HL-60 (cell line): ENCODE data around the gene CHFR.

Source experiments
- DNase-seq, 2 experiments: peaks; one replicate each; pipeline ENCODE4 v3.0.0-alpha.2; 2010 to 2020; ENCODE audit warnings: low read depth in 1 of 2, low spot score in 1 of 2
- H3K27ac ChIP-seq: fragments of 250-450 bp; sonication (Bioruptor Pico); replicated peaks from 2 replicates; pipeline ENCODE4 v1.5.1; 2020; ENCODE audit warnings: mild to moderate bottlenecking, moderate library complexity
- H3K27me3 ChIP-seq: fragments of 250-450 bp; sonication (Bioruptor Pico); 2 replicates; pipeline ENCODE4 v1.5.1; 2021; ENCODE audit warnings: mild to moderate bottlenecking, moderate library complexity; ENCODE audit not compliant: insufficient read depth, poor library complexity, severe bottlenecking
- H3K4me3 ChIP-seq: replicated peaks from 2 replicates; pipeline ENCODE4 v1.5.1; 2011; ENCODE audit warnings: mild to moderate bottlenecking, control low read depth, low read length; ENCODE audit not compliant: insufficient read depth
- GABPA ChIP-seq: IDR thresholded peaks from 2 replicates; pipeline ENCODE4 v1.6.1; 2012; ENCODE audit warnings: low read depth
- POLR2AphosphoS5 ChIP-seq: IDR thresholded peaks from 2 replicates; pipeline ENCODE4 v1.6.1; 2012; ENCODE audit warnings: low read depth
- SPI1 ChIP-seq: IDR thresholded peaks from 2 replicates; pipeline ENCODE4 v1.6.1; 2012; ENCODE audit warnings: low read depth, mild to moderate bottlenecking, borderline replicate concordance
- TF ChIP-seq, protein P1 (sequence below): IDR thresholded peaks from 2 replicates; pipeline ENCODE4 v1.6.1; 2012; ENCODE audit warnings: low read depth; ENCODE audit not compliant: insufficient replicate concordance
- TF ChIP-seq, protein P2 (sequence below): IDR thresholded peaks from one replicate; pipeline ENCODE4 v1.5.1; 2011; ENCODE audit warnings: low read length, control low read depth, inconsistent platforms; ENCODE audit not compliant: insufficient read depth

The CHFR gene

DNA sequence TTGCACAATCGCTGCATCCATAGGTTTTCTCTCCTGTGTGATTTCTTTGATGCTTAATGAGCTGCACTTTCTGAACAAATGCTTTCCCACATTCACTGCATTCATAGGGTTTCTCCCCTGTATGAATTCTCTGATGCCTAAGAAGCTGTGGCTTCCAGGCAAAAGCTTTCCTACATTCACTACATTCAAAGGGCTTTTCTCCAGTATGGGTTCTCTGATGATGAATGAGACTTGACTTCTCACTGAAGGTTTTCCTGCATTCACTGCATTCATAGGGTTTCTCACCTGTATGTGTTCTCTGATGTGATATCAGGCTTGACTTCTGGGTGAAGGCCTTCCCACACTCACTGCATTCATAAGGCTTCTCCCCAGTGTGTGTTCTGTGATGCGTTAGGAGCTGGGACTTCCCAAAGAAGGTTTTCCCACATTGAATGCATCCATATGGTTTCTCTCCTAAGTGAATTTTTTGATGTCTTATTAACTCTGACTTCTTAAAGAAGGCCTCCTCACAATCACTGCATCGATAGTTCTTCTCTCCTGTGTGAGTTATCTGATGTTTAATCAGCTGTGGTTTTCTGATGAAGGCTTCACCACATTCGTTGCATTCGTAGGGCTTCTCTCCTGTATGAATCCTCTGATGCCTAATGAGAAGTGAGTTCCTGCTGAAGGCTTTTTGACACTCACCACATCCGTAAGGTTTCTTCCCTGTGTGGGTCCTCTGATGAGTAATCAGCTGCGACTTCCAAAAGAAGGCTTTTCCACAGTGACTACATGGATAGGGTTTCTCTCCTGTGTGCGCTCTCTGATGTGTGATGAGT, 38.4 kb upstream of the CHFR start:
- DNase-seq, result no peak
- no peaks in the 10 kb centered on the region for H3K27me3 ChIP-seq
- no peak overlapping the region for H3K27ac ChIP-seq
- H3K4me3 ChIP-seq, result no peak overlapping the region
- TF ChIP-seq GABPA, result no peak
- TF ChIP-seq, protein P1, sequence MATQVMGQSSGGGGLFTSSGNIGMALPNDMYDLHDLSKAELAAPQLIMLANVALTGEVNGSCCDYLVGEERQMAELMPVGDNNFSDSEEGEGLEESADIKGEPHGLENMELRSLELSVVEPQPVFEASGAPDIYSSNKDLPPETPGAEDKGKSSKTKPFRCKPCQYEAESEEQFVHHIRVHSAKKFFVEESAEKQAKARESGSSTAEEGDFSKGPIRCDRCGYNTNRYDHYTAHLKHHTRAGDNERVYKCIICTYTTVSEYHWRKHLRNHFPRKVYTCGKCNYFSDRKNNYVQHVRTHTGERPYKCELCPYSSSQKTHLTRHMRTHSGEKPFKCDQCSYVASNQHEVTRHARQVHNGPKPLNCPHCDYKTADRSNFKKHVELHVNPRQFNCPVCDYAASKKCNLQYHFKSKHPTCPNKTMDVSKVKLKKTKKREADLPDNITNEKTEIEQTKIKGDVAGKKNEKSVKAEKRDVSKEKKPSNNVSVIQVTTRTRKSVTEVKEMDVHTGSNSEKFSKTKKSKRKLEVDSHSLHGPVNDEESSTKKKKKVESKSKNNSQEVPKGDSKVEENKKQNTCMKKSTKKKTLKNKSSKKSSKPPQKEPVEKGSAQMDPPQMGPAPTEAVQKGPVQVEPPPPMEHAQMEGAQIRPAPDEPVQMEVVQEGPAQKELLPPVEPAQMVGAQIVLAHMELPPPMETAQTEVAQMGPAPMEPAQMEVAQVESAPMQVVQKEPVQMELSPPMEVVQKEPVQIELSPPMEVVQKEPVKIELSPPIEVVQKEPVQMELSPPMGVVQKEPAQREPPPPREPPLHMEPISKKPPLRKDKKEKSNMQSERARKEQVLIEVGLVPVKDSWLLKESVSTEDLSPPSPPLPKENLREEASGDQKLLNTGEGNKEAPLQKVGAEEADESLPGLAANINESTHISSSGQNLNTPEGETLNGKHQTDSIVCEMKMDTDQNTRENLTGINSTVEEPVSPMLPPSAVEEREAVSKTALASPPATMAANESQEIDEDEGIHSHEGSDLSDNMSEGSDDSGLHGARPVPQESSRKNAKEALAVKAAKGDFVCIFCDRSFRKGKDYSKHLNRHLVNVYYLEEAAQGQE, result no peak
- TF ChIP-seq, protein P2, sequence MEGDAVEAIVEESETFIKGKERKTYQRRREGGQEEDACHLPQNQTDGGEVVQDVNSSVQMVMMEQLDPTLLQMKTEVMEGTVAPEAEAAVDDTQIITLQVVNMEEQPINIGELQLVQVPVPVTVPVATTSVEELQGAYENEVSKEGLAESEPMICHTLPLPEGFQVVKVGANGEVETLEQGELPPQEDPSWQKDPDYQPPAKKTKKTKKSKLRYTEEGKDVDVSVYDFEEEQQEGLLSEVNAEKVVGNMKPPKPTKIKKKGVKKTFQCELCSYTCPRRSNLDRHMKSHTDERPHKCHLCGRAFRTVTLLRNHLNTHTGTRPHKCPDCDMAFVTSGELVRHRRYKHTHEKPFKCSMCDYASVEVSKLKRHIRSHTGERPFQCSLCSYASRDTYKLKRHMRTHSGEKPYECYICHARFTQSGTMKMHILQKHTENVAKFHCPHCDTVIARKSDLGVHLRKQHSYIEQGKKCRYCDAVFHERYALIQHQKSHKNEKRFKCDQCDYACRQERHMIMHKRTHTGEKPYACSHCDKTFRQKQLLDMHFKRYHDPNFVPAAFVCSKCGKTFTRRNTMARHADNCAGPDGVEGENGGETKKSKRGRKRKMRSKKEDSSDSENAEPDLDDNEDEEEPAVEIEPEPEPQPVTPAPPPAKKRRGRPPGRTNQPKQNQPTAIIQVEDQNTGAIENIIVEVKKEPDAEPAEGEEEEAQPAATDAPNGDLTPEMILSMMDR, result no peak
- TF ChIP-seq SPI1, result no peak
- no peak for TF ChIP-seq POLR2AphosphoS5

DNA sequence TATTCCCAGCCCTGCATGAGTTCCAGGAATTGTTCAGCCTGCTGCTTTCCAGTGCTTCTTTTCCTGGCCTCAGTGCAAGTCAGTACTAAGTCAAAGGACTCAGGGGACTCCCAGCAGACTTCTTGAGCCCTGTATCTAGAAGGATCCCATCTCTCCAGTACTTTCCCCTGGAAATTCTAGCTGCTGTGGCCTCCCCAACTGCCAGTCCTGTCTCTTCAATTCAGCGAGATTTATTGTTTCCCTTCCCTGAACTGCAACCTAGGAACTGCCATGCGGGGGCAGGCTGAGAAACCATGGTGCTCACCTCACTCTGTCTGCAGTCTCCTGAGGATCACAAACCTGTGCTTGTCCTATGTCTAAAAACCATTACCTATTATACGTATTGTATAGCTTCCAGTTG, 37.0 kb upstream of the CHFR start:
- no peak for DNase-seq
- no peak overlapping the region for H3K4me3 ChIP-seq

DNA sequence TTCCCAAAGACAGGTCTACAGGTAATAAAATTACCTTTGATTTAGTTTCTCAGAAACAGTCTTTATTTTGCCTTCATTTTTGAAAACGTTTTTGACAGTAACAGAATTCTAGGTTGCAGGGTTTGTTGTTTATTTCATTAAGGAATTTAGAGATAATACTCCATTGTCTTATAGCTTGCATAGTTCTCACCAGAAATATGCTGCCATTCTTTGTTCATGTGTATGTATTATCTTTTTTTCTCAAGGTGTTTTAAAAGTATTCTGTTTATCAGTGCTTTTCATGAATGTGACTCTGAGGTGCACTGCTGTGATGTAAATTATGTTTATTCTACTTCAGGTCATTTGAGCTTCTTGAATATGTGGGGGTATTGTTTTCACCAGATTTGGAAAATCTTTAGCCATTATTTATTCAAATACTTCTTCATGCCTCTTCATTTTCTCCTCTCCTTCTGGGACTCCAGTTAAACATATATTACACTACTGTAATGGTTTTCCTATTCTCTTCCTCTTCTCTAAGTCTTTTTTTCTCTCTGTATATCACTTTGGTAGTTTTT, 36.0 kb upstream of the CHFR start:
- no peak overlapping the region for H3K4me3 ChIP-seq
- no peaks in the 10 kb centered on the region for H3K27me3 ChIP-seq
- TF ChIP-seq, protein P1, result no peak
- TF ChIP-seq, protein P2, result no peak
- no peak for TF ChIP-seq GABPA
- no peak for TF ChIP-seq SPI1
- TF ChIP-seq POLR2AphosphoS5, result no peak
- no peak for DNase-seq
- H3K27ac ChIP-seq, result no peak overlapping the region

More for the DNA sequence above, 37.0 kb upstream of the CHFR start:
- Histone ChIP-seq H3K27ac (no peak overlapping the region), H3K27me3 (no peaks in the 10 kb centered on the region)
- TF ChIP-seq, protein P1, result no peak
- TF ChIP-seq, protein P2, result no peak
- TF ChIP-seq GABPA (no peak), SPI1 (no peak), POLR2AphosphoS5 (no peak)
